WTC11 (cell line): ENCODE results near the gene KIAA2012. TPM values are rescaled to one million over a fixed set of nuclear protein-coding genes. Genes with fewer than 3 reads are reported as not detected.

Experiments
- ATAC-seq: fragments of 200-7000 bp; cut with Tn5 transposase; 2 replicates; pipeline ENCODE4 v1.10.0; 2021; ENCODE audit warnings: mild to moderate bottlenecking, moderate library complexity
- CTCF ChIA-PET: fragments of 300-600 bp; sonication (Branson Sonifier 250); formaldehyde crosslinking; loops from one replicate; lab custom pipeline; 2021; ENCODE audit warnings: antibody characterized with exemption; lab: Charles Lee
- POLR2A ChIA-PET: fragments of 350-600 bp; sonication (Branson Sonifier 250); formaldehyde crosslinking; loops from one replicate; lab custom pipeline; 2021; ENCODE audit warnings: antibody characterized with exemption; lab: Charles Lee
- DNase-seq: peaks from one replicate; pipeline ENCODE4 v3.0.0; 2021; ENCODE audit warnings: low spot score
- H3K27ac Mint-ChIP-seq: 2 replicates; pipeline ENCODE4 v1.8.0; 2021; ENCODE audit warnings: mixed read lengths
- H3K27me3 Mint-ChIP-seq: 2 replicates; pipeline ENCODE4 v1.8.0; 2021; ENCODE audit warnings: low read depth, mild to moderate bottlenecking, moderate library complexity, mixed read lengths
- H3K36me3 Mint-ChIP-seq: 2 replicates; pipeline ENCODE4 v1.8.0; 2021; ENCODE audit warnings: mixed read lengths
- H3K4me1 Mint-ChIP-seq: 2 replicates; pipeline ENCODE4 v1.8.0; 2022; ENCODE audit warnings: mixed read lengths
- H3K4me3 Mint-ChIP-seq: 2 replicates; pipeline ENCODE4 v1.8.0; 2021; ENCODE audit warnings: mild to moderate bottlenecking, moderate library complexity, mixed read lengths
- H3K9me3 Mint-ChIP-seq: 2 replicates; pipeline ENCODE4 v1.8.0; 2021; ENCODE audit warnings: mixed read lengths
- CDX4 ChIP-seq: fragments of 250-450 bp; sonication (Bioruptor Pico); IDR thresholded peaks from 2 replicates; pipeline ENCODE4 v1.9.0; 2021; ENCODE audit warnings: moderate library complexity, mild to moderate bottlenecking, inconsistent platforms, borderline replicate concordance
- ELF4 ChIP-seq: sonication (generic); formaldehyde crosslinking; IDR thresholded peaks from 2 replicates; pipeline ENCODE4 v1.8.1; 2022; ENCODE audit warnings: low read depth, mild to moderate bottlenecking, moderate library complexity, missing genetic modification reagents
- ESRRA ChIP-seq: sonication (generic); formaldehyde crosslinking; IDR thresholded peaks from 2 replicates; pipeline ENCODE4 v1.8.1; 2022; ENCODE audit warnings: mild to moderate bottlenecking, missing genetic modification reagents, borderline replicate concordance
- HMGA2 ChIP-seq: fragments of 250-450 bp; sonication (Bioruptor Pico); IDR thresholded peaks from 2 replicates; pipeline ENCODE4 v1.4.0; 2021; ENCODE audit warnings: mild to moderate bottlenecking, moderate library complexity
- NFATC4 ChIP-seq: fragments of 250-450 bp; sonication (Bioruptor Pico); IDR thresholded peaks from 2 replicates; pipeline ENCODE4 v1.9.0; 2021; ENCODE audit warnings: mild to moderate bottlenecking
- OVOL2 ChIP-seq: fragments of 250-450 bp; sonication (Bioruptor Pico); IDR thresholded peaks from 2 replicates; pipeline ENCODE4 v1.9.0; 2021; ENCODE audit warnings: mild to moderate bottlenecking, borderline replicate concordance
- PRDM15 ChIP-seq: sonication (generic); formaldehyde crosslinking; IDR thresholded peaks from 2 replicates; pipeline ENCODE4 v1.8.0; 2022; ENCODE audit warnings: missing genetic modification reagents
- ZBTB43 ChIP-seq: sonication (generic); formaldehyde crosslinking; IDR thresholded peaks from 2 replicates; pipeline ENCODE4 v1.8.1; 2023; ENCODE audit warnings: mild to moderate bottlenecking, missing genetic modification reagents
- ZNF232 ChIP-seq: sonication (generic); formaldehyde crosslinking; IDR thresholded peaks from 2 replicates; pipeline ENCODE4 v1.8.0; 2022; ENCODE audit warnings: mild to moderate bottlenecking, missing genetic modification reagents
- ZNF317 ChIP-seq: sonication (generic); formaldehyde crosslinking; IDR thresholded peaks from 2 replicates; pipeline ENCODE4 v1.8.1; 2023; ENCODE audit warnings: low read depth, mild to moderate bottlenecking, moderate library complexity, missing genetic modification reagents, borderline replicate concordance
- ZSCAN18 ChIP-seq: fragments of 250-450 bp; sonication (Bioruptor Pico); IDR thresholded peaks from 2 replicates; pipeline ENCODE4 v2.1.2; 2022; ENCODE audit warnings: mild to moderate bottlenecking, moderate library complexity
- total RNA-seq: library from RNA; stranded (reverse); gene quantifications from 3 replicates; pipeline ENCODE4 v1.2.3, GENCODE V29; 2021
- TF ChIP-seq, protein P1 (sequence below): sonication (generic); formaldehyde crosslinking; IDR thresholded peaks from 2 replicates; pipeline ENCODE4 v1.8.1; 2023; ENCODE audit warnings: mild to moderate bottlenecking, missing genetic modification reagents, moderate library complexity
- TF ChIP-seq, protein P2 (sequence below): fragments of 250-450 bp; sonication (Bioruptor Pico); IDR thresholded peaks from 2 replicates; pipeline ENCODE4 v1.9.0; 2021; ENCODE audit warnings: mild to moderate bottlenecking

Gene KIAA2012
- total RNA-seq, 1 experiment from 2014 or later: not detected

GRCh38 chr2:202165945-202166344, 92.9 kb downstream of the KIAA2012 start:
- POLR2A ChIA-PET: interaction anchor here (0.7 kb wide), 1 partner anchor 216 kb away, joined by 4 read pairs; no protein-coding TSS in a partner anchor
- TF ChIP-seq PRDM15 (CRISPR knock-in tag) (no peak), ZNF317 (no peak), ZBTB43 (CRISPR knock-in tag) (no peak), ZSCAN18 (no peak)
- TF ChIP-seq, protein P1, sequence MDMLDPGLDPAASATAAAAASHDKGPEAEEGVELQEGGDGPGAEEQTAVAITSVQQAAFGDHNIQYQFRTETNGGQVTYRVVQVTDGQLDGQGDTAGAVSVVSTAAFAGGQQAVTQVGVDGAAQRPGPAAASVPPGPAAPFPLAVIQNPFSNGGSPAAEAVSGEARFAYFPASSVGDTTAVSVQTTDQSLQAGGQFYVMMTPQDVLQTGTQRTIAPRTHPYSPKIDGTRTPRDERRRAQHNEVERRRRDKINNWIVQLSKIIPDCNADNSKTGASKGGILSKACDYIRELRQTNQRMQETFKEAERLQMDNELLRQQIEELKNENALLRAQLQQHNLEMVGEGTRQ (CRISPR knock-in tag): no peak
- TF ChIP-seq, all 79 proteins: peak for 0
- ATAC-seq (no peak), DNase-seq (no peak)
- CTCF ChIA-PET: interaction anchor here (1.0 to 1.1 kb wide), 2 partner anchors 12 to 305 kb away, joined by 3 read pairs; no protein-coding TSS in a partner anchor
- no peaks in the 10 kb centered on the region for H3K36me3 Mint-ChIP-seq
- no peak overlapping the region for H3K4me3 Mint-ChIP-seq
- H3K9me3 Mint-ChIP-seq: no peaks in the 10 kb centered on the region
- H3K4me1 Mint-ChIP-seq: peaks cover 13% of the 10 kb centered on the region
- no peak overlapping the region for H3K27ac Mint-ChIP-seq
- H3K27me3 Mint-ChIP-seq: peaks cover 15% of the 10 kb centered on the region

- Mint-ChIP-seq H3K36me3 (no peaks in the 10 kb centered on the region), H3K4me1 (peaks cover 17% of the 10 kb centered on the region), H3K27me3 (peaks cover 27% of the 10 kb centered on the region), H3K4me3 (no peak overlapping the region), H3K9me3 (no peaks in the 10 kb centered on the region), H3K27ac (no peak overlapping the region)
- TF ChIP-seq OVOL2 (no peak), CDX4 (CRISPR knock-in tag) (no peak), ZBTB43 (CRISPR knock-in tag) (no peak), HMGA2 (no peak), ESRRA (CRISPR knock-in tag) (no peak), ZNF232 (CRISPR knock-in tag) (no peak), ZNF317 (no peak), NFATC4 (CRISPR knock-in tag) (no peak), ELF4 (no peak)
- TF ChIP-seq, protein P2, sequence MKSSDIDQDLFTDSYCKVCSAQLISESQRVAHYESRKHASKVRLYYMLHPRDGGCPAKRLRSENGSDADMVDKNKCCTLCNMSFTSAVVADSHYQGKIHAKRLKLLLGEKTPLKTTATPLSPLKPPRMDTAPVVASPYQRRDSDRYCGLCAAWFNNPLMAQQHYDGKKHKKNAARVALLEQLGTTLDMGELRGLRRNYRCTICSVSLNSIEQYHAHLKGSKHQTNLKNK (CRISPR knock-in tag): no peak
- TF ChIP-seq, protein P1 (CRISPR knock-in tag): no peak
- ChIA-PET CTCF (interaction anchor here (1.5 kb wide), 1 partner anchor 197 kb away, joined by 4 read pairs; no protein-coding TSS in a partner anchor), POLR2A (no interaction called here)
- ATAC-seq (no peak), DNase-seq (no peak)
Measured at GRCh38 chr2:202169131-202169530, 96.1 kb downstream of the KIAA2012 start.
